Neutrophil (primary cell): Measurements from ENCODE around the gene IDUA.

Experiments used
- H3K27ac ChIP-seq: fragments of 200-600 bp; sonication (generic); 2 replicates; pipeline ENCODE4 v1.5.1; 2016; ENCODE audit warnings: mild to moderate bottlenecking, moderate library complexity
- H3K27me3 ChIP-seq: fragments of 200-600 bp; sonication (generic); 2 replicates; pipeline ENCODE4 v1.6.0; 2016; ENCODE audit warnings: mild to moderate bottlenecking
- H3K36me3 ChIP-seq: fragments of 200-600 bp; sonication (generic); 2 replicates; pipeline ENCODE4 v1.5.1; 2017
- H3K4me1 ChIP-seq, 2 experiments: fragments of 200-600 bp in 1 of 2; sonication (generic) in 1 of 2; 1 replicate in 1 of 2; 2 replicates in 1 of 2; pipeline versions ENCODE4 v1.5.1 to v1.6.1; 2013 to 2016; ENCODE audit warnings: low read depth in 1 of 2, low read length in 1 of 2, mild to moderate bottlenecking in 1 of 2, moderate library complexity in 1 of 2; ENCODE audit not compliant: control insufficient read depth in 1 of 2, insufficient read depth in 1 of 2
- H3K4me3 ChIP-seq, 2 experiments: fragments of 200-600 bp in 1 of 2; sonication (generic) in 1 of 2; 1 replicate in 1 of 2; 2 replicates in 1 of 2; pipeline ENCODE4 v1.5.1; 2013 to 2016; ENCODE audit warnings: low read depth in 1 of 2, low read length in 1 of 2, mild to moderate bottlenecking in 1 of 2, moderate library complexity in 1 of 2
- H3K9me3 ChIP-seq: fragments of 200-600 bp; sonication (generic); 2 replicates; pipeline ENCODE4 v1.5.1; 2016
- CTCF ChIP-seq: fragments of 200-600 bp; sonication (generic); IDR thresholded peaks from 2 replicates; pipeline ENCODE4 v1.5.1; 2016; ENCODE audit warnings: antibody characterized with exemption

Gene IDUA

GRCh38 chr4:1033840-1034551 is 47.2 kb downstream of the IDUA start:
- no peaks in the 10 kb centered on the region for H3K4me1 ChIP-seq
- H3K4me3 ChIP-seq: no peak overlapping the region
- no peaks in the 10 kb centered on the region for H3K9me3 ChIP-seq
- no peak overlapping the region for H3K27ac ChIP-seq
- H3K36me3 ChIP-seq: no peaks in the 10 kb centered on the region
- TF ChIP-seq CTCF: no peak
- H3K27me3 ChIP-seq: peaks cover 19% of the 10 kb centered on the region

GRCh38 chr4:1035510-1035909 is 48.7 kb downstream of the IDUA start:
- TF ChIP-seq CTCF: no peak
- Histone ChIP-seq H3K4me1 (no peaks in the 10 kb centered on the region), H3K36me3 (no peaks in the 10 kb centered on the region), H3K9me3 (no peaks in the 10 kb centered on the region), H3K27ac (no peak overlapping the region), H3K4me3 (no peak overlapping the region), H3K27me3 (peaks cover 19% of the 10 kb centered on the region)

- H3K4me1 ChIP-seq: no peaks in the 10 kb centered on the region
Observed at GRCh38 chr4:1036095-1036494, 49.3 kb downstream of the IDUA start.

GRCh38 chr4:1036976-1037810 is 50.3 kb downstream of the IDUA start:
- no peak for TF ChIP-seq CTCF
- Histone ChIP-seq H3K4me3 (no peak overlapping the region), H3K36me3 (no peaks in the 10 kb centered on the region), H3K27me3 (peaks cover 15% of the 10 kb centered on the region), H3K4me1 (no peaks in the 10 kb centered on the region), H3K27ac (no peak overlapping the region), H3K9me3 (no peaks in the 10 kb centered on the region)

More at GRCh38 chr4:1036095-1036494, 49.3 kb downstream of the IDUA start:
- peaks cover 19% of the 10 kb centered on the region for H3K27me3 ChIP-seq
- no peak overlapping the region for H3K27ac ChIP-seq
- H3K4me3 ChIP-seq: no peak overlapping the region
- no peaks in the 10 kb centered on the region for H3K9me3 ChIP-seq
- no peak for TF ChIP-seq CTCF
- no peaks in the 10 kb centered on the region for H3K36me3 ChIP-seq

GRCh38 chr4:1038948-1039492 is 52.2 kb downstream of the IDUA start:
- H3K27ac ChIP-seq: no peak overlapping the region
- TF ChIP-seq CTCF: no peak
- no peaks in the 10 kb centered on the region for H3K9me3 ChIP-seq
- no peaks in the 10 kb centered on the region for H3K4me1 ChIP-seq
- H3K36me3 ChIP-seq: no peaks in the 10 kb centered on the region
- H3K4me3 ChIP-seq: no peak overlapping the region
- H3K27me3 ChIP-seq: peaks cover 16% of the 10 kb centered on the region
